Measurements from ENCODE around the gene WNT9A.

Gene WNT9A

GRCh38 chr1:227894831-227895451, 52.8 kb downstream of the WNT9A start:
- DNase-seq, result no peak

GRCh38 chr1:227893949-227894721, 53.6 kb downstream of the WNT9A start:
- DNase-seq, result no peak

GRCh38 chr1:227893300-227893948, 54.3 kb downstream of the WNT9A start:
- no peak for DNase-seq

GRCh38 chr1:227892489-227893299, 55.0 kb downstream of the WNT9A start:
- DNase-seq, result no peak

GRCh38 chr1:227891955-227892488, 55.7 kb downstream of the WNT9A start:
- DNase-seq, result no peak

GRCh38 chr1:227891223-227891954, 56.3 kb downstream of the WNT9A start:
- DNase-seq, result no peak

GRCh38 chr1:227890451-227891222, 57.1 kb downstream of the WNT9A start:
- DNase-seq, result no peak

GRCh38 chr1:227889863-227890405, 57.8 kb downstream of the WNT9A start:
- no peak for DNase-seq

- DNase-seq, result no peak
These were observed 58.5 kb downstream of the WNT9A start for GRCh38 chr1:227889047-227889862.

- DNase-seq, result no peak
These were observed 59.2 kb downstream of the WNT9A start for GRCh38 chr1:227888404-227889046.

GRCh38 chr1:227887697-227888403, 59.9 kb downstream of the WNT9A start:
- DNase-seq, result no peak

GRCh38 chr1:227886993-227887696, 60.6 kb downstream of the WNT9A start:
- DNase-seq, result no peak

- DNase-seq, result no peak
These were observed 61.2 kb downstream of the WNT9A start for GRCh38 chr1:227886503-227886961.

GRCh38 chr1:227885648-227886502, 61.9 kb downstream of the WNT9A start:
- DNase-seq, result no peak

- no peak for DNase-seq
These were observed 62.5 kb downstream of the WNT9A start for GRCh38 chr1:227885135-227885647.

GRCh38 chr1:227884370-227885134, 63.2 kb downstream of the WNT9A start:
- no peak for DNase-seq
